GF-D8 (cell line): Measurements from ENCODE around the gene ANKRD44.
A peak's percentile ranks its signal among the peaks of the same experiment; 100 is the strongest.

ENCODE experiments used
- DNase-seq: peaks from one replicate; lab custom pipeline; 2025; lab: John Stamatoyannopoulos, UW

The ANKRD44 gene

DNA sequence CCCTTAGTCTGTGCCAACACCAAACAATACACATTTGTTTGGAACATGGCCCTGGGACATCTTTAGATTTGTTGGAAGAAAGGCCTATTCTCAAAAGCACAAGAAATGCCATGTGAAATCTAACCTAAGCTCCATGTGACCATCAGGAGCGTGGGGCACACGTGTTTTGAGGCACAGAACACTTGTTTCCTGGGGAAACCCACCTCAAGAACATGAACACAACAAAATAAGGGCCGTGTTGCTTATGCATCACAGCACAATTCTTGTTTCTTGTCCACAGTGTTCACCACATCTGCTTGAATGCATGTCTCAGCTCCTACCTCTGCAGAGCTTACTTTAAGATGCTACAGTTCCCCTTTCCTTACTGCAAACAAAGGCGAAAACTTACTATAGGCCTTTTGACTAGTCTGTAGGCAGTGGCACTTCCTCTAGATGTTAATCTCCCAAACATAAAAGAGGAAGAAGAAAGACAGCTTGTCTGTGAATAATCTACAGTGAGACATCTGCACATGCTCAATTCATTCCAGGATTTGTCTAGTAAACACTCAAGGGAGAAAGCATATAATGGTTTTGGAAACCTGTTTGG lies 165.0 kb downstream of the ANKRD44 start:
- DNase-seq, result peak; percentile 94

- no peak for DNase-seq
Measured at GRCh38 chr2:197144183-197144582, 166.4 kb downstream of the ANKRD44 start.

DNA sequence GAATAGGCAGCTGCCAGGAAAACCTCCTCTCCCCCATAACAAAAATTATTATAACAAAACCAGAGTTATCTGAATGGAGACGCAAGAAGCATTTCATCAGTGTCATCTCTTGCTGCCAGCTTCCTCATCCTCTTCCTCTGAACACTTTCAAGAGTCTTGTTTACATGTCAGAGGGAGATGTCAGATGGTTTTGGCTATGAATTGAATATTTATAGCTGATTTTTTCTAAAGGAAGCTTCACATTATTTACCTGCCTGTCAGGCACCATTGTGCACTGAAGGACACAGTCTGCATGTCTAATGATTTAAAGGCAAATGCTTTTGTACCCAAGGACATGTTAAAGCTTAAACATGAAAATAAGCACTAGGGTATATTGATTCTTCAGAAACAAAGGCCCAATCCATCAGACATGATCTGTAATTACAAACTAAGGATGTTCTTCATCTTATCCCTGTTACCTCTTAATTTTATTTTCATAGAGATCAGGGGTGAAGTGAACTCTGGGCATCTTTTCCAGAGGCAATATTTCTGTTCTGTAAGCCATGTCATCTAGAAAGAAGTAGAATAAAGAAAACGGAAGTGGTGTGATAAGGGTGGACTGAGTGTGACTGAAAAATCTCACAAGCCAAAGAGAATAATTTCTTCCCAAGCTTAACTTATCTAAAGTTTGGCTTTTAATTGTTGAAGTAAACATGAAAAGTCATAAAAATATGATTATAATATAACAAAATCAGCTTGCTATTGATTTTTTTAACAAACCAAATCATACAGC lies 168.7 kb downstream of the ANKRD44 start:
- no peak for DNase-seq

DNA sequence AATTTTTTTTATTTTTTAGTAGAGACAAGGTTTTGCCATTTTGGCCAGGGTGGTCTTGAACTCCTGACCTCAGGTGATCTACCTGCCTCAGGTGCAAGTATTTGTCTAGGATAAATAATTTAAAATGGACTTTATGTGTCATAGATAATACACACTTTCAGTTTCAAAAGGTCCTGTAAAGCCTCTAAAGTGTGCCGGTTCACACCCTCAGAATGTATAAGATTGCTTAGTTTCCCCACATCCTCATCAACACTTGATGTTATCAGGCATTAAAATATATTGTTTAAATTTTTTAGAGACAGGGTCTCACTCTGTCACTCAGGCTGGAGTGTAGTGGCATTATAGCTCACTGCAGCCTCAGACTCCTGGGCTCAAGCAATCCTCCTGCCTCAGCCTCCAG lies 170.5 kb downstream of the ANKRD44 start:
- no peak for DNase-seq

- DNase-seq, result no peak
Measured at GRCh38 chr2:197138506-197138905, 172.1 kb downstream of the ANKRD44 start.

DNA sequence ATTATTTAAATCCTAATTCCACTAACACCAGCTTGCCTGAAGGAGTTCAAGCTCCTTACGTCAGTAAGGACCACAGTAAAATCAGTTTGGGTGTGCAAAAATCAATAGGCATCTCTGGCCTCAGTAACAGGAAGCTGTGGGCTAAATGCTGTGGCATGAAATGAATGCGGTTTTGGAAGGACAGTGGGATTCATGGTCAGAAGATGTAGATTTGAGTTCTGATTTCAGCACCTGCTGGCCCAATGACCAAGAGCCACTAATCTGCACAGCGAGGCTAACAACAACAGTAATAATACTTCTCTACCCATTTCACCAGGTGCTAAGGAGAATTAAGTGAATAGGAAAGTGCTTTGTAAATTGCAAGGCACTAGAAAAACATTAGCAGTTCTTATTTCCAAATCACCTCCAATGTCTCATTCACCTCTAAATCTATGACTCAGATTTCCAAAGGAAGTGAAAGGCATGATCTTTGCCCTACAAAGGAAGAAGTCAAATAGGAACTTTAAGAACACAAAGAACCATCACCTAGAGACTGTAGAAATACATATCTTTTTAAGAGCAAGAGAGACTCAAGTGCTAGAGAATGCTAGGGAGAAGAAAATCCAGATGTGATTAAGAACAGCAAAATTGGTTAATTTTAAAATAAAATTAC lies 172.6 kb downstream of the ANKRD44 start:
- no peak for DNase-seq

DNA sequence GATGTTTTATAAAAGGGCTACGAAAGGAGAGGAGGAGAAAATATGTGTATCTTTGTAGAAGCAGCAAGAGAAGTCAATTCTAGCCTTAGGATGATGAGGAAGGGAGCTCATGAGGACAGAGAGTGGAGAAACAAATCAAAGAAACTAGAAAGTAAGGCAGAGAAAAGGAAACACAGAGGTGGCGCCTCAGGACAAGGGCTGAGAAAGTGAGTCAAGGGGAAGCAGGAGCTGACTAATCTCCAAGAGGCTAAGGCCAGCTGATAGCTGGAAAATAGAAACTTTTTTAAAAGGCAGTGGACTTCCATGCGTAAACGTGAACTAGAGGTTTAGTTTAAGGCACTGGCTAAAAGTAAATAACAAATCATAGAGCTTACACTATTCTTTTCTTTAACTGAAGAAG lies 173.3 kb downstream of the ANKRD44 start:
- no peak for DNase-seq

- DNase-seq, result no peak
Measured at GRCh38 chr2:197136452-197136851, 174.1 kb downstream of the ANKRD44 start.

- DNase-seq, result no peak
Measured at GRCh38 chr2:197135806-197136205, 174.8 kb downstream of the ANKRD44 start.

- no peak for DNase-seq
Measured at GRCh38 chr2:197134206-197134605, 176.4 kb downstream of the ANKRD44 start.

GRCh38 chr2:197131558-197131855 lies 179.1 kb downstream of the ANKRD44 start:
- no peak for DNase-seq

DNA sequence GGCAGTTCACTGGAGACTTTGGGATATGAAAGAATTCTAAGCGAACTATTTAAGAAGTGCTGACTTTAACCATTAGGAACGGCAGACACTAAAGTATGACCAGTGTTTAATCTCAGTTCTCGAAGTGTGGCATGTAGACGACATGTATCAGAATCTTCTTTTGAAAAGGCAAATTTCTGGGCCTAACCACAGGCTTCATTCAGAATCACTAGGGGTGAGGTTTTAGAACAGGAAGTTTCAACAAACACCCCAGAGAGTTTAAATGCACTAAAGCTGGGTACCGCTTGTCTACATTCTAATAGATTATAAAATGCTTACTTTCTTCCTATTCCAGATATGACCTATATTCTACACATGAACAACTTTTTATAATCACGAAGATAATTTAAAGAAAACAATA lies 180.3 kb downstream of the ANKRD44 start:
- DNase-seq, result no peak

DNA sequence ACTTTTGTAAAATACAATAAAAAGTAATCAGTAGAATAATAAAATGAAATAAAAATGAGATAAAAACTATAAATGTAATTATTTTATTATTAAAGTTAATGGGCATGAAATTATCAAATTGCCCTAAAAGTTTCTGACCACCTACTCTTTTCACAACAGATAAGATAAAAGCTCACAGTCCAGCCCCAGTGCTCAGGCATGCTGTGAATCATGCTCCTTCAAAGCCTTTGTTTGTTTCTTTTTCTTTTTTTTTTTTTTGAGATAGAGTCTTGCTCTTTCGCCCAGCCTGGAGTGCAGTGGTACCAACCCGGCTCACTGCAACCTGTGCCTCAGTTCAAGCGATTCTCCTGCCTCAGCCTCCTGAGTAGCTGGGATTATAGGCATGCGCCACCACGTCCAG lies 181.7 kb downstream of the ANKRD44 start:
- no peak for DNase-seq

DNA sequence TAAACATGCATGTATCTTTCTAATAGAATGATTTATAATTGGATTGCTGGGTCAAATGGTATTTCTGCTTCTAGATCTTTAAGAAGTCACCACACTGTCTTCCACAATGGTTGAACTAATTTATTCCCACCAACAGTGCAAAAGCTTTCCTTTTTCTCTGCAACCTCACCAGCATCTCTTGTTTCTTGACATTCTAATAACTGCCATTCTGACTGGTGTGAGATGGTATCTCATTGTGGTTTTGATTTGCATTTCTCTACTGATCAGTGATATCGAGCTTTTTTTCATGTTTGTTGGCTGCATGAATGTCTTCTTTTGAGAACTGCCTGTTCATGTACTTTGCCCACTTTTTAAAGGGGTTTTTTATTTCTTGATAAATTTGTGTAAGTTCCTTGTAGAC lies 182.5 kb downstream of the ANKRD44 start:
- DNase-seq, result no peak

GRCh38 chr2:197126630-197127352 lies 183.8 kb downstream of the ANKRD44 start:
- DNase-seq, result no peak

- no peak for DNase-seq
Measured at GRCh38 chr2:197124639-197125390, 185.8 kb downstream of the ANKRD44 start.

DNA sequence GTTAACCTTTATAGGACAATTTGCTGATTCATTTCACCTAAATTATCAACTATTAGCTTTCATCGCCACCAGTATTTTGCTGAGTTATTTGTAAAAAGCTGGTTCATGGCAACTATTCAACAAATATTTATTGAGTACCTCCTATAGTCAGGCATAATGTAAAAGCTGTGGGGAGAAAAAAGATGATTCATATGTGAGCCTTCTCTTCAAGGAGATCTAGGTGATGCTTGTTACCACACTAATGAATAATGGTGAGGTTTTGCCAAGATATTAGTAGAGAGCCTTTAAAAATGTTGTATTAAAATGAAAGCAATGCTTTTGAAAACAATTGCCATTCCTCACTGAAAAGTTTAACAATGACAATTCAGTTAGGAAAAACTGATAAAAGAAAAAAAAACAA lies 187.8 kb downstream of the ANKRD44 start:
- DNase-seq, result no peak

DNA sequence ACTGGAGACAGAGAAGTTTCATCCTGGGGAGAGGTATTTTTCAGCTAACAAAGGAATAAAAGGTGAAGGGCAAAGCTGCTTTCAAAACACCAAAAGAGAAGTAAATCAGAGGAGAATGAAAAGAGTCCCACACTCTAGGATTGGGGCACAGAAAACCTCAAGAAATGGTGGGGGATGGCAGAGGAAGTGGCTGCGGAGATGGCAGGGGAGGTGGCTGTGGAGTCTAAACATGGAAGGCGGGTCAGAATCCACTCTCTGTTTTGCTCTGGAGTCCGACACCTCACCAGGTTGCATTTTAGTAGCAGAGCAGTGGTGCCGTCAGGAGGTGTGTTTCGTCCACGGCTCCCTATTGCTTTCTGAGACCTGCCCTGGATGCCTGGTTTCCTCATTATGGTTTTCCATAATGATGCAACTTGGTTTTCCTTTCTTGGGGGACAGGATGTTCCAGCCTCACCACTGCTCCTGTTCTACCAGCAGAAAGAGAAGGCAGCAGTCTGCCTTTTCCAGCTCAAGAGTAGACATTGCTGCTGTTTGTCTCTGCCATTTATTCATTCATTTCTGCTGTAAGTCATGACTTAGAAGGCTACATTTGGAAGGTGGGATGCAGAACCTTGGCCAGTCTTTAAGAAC lies 188.7 kb downstream of the ANKRD44 start:
- no peak for DNase-seq

GRCh38 chr2:197121255-197121654 lies 189.3 kb downstream of the ANKRD44 start:
- DNase-seq, result no peak

DNA sequence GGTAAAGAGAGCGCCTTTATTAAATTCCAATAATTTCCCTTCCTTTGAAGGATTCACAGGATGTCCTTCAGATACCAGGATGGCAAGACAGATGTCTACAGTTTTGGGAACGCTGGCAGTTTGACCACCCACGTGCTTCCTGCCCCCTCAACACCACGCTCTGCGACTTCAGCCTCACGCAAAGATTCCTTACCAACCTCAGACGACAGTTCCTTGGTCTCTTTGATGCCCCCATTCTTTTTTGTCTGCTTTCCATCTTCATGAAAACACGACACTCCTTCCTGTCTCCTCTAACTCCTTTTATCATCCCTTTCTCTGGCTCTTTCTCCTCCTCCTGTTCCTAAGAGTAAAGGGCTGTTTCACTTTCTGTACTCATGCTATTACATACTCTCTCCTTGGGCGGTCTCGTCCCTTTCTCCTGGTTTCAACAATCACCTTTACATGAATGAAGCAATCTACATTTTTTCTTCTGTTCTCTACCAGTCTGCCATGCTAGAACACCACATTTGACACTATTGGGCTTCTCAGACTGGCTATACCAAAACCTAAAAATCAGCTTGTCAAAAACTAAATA lies 194.2 kb downstream of the ANKRD44 start:
- no peak for DNase-seq

DNA sequence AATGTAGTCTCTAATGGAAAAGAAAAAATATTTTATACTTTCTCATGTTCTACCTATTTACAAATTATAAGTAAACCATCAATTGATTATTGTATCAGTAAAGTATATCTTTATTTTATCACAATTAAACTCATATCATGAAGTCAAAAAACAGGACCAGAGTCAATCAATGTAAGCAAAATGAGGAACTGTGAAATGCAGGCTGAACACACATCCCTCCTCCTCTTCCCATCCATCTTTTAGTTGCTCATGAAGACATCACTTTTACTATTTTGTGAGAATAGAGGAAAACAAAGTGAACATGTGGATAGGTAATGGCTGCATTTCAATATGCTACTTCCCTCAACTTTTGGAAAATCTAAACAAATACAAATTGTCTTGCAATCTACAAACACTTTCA lies 195.3 kb downstream of the ANKRD44 start:
- no peak for DNase-seq
